Measurements from ENCODE around the gene COPS4.
"Not testable (repeated sequence)": the region's sequence is repeated elsewhere in the genome, so short reads cannot be mapped to it uniquely, and the experiment has no call there.

Gene COPS4

GRCh38 chr4:83034630-83035494 lies at the start of gene COPS4:
TSS of gene COPS4 (plus strand) at chr4:83035183. CDS start at chr4:83035225, 42 bp downstream.
- DNase-seq (ENCODE audit: low read depth, low spot score): peak; percentile 93

DNA sequence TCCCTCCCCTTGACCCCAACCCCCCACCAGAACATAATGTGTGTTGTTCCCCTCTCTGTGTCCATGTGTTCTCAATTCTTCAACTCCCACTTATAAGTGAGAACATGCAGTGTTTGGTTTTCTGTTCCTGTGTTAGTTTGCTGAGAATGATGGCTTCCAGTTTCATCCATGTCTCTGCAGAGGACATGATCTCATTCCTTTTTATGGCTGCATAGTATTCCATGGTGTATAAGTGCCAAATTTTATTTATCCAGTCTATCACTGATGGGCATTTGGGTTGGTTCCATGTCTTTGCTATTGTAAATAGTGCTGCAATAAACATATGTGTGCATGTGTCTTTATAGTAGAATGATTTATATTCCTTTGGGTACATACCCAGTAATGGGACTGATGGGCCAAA lies 47.5 kb upstream of the COPS4 start:
- not testable (repeated sequence) for DNase-seq (ENCODE audit: low read depth, low spot score)

DNA sequence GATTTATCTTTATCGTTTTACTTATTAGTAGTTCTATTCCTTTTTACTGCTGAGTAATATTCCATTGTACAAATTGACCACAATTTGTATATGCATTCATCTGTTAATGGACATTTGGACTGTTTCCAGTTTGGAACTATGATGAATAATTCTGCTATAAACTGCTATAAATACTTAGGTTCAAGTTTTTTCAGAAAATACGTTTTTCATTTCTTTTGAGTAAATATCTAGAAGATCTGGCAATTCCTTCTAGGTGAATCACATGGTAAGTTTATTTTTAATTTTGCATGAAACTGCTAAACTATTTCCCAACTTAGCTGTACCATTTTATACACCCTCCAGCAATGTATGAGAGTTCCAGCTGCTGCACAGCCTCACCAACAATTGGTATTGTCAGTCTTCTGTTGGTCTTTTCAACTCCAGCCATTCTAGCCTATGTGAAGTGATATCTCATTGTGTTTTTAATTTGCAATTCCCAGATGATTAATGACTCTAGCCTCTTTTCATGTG lies 46.6 kb upstream of the COPS4 start:
- DNase-seq (ENCODE audit: low read depth, low spot score): no peak

DNA sequence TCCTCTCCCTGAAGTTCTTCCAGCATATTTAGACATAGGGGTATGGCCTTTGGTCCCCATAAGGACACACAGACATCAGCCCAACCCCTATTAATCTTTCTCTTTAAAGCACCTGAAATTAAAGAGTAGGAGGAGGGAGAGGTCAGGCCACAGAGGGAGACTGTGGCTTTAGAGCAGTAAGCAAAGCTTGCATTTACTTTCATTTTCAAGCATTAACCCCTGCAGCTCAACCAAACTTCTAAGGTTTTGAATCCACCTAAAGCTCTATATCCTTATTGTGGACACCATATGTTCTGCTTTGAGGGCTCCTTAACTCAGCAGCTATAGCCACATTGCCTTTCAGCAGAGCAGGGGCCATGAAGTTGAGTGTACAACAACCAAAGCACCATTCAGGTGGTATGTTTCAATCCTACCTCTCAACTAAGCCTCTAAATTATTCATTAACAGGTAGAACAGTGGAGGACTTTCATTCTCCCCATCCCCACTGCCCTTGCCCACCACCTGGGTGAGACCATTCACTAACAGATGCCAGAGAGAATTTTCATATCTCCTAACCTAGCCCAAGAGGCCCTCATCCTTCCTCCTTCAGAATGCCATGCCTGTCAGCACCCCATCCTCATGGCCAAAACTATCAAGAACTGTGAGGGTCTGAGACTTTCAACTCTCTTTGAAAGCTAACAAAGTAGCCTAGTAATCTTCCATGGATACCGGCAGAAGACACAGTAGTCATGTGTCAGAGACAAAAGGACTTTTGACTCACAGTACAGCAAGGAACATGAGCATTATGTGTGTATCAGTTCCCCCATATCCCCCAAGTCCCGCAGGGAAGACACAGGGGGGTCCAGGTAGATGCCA lies 45.2 kb upstream of the COPS4 start:
- no peak for DNase-seq (ENCODE audit: low read depth, low spot score)

DNA sequence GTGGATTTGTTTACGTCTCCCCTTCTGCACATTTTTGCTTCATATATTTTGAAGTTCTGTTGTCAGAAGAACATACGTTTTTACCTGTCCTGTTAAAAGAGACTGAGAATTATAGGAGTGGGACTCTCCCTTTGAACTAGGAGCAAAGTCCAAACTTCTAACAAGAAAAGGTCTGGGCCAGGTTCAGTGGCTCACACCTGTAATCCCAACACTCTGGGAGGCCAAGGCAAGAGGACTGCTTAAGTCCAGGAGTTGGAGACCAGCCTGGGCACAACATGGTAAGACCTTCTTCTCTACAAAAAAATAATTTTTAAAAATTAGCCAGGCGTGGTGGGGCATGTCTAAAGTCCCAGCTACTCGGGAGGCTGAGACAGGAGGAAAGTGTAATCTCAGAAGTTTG lies 40.1 kb upstream of the COPS4 start:
- no peak for DNase-seq (ENCODE audit: low read depth, low spot score)

GRCh38 chr4:82998898-82999297 lies 36.1 kb upstream of the COPS4 start:
- DNase-seq (ENCODE audit: low read depth, low spot score): no peak

GRCh38 chr4:83002329-83002728 lies 32.7 kb upstream of the COPS4 start:
- DNase-seq (ENCODE audit: low read depth, low spot score): no peak

DNA sequence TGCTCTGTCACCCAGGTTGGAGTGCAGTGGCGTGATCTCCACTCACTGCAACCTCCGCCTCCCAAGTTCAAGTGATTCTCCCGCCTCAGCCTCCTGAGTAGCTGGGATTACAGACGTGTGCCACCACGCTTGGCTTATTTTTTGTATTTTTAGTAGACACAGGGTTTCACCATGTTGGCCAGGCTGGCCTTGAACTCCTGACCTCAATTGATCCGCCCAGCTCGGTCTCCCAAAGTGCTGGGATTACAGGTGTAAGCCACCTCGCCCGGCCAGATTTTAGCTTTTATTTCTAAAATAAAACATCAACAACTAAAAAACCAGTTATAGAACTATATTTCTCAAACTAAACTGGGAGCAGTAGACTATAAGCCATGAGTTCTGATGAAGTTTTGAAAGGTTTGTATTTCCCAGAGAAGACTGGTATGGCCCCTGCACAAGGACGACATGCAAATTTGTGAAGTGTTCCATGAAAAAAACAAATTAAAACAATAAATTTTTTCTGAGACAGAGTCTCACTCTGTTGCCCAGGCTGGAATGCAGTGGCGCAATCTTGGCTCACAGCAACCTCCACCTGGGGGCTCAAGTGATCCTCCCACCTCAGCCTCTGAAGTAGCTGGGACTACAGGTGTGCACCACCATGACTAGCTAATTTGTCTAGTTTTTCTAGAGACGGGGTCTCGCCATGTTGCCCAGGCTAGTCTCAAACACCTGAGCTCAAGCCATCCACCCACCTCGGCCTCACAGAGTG lies 31.8 kb upstream of the COPS4 start:
- not testable (repeated sequence) for DNase-seq (ENCODE audit: low read depth, low spot score)

- no peak for DNase-seq (ENCODE audit: low read depth, low spot score)
These were observed 25.5 kb upstream of the COPS4 start for GRCh38 chr4:83009529-83009928.

GRCh38 chr4:83010111-83010521 lies 24.9 kb upstream of the COPS4 start:
- DNase-seq (ENCODE audit: low read depth, low spot score): no peak

- DNase-seq (ENCODE audit: low read depth, low spot score): peak; percentile 69
These were observed 24.3 kb upstream of the COPS4 start, which contains the start of gene LIN54 for GRCh38 chr4:83010522-83011318. TSS of gene LIN54 (minus strand) at chr4:83010823. CDS start at chr4:82984844, 25,979 bp downstream.

DNA sequence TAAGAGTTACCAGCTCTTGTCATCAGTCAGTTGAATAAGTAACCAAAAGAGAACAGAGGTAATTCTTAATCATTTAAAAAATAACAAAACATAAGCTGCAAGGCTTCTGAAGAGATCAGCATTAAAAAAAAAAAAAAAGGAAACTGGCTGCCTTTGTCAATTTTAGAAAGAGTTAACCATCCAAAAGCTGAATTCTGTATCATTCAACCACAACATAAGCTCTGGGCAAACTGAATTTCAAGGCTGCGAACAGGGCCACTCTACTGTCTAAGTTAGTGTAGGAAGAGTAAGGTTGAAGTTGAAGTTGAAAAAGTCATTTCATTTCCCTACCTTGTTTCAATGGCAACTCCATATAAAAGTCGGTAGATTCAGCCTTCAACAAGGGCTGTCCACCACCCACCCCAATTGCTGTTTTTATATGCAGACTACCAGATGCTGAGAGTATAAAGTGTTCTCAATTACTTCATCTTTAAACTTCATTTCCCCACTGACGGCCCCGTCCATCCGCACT lies 23.2 kb upstream of the COPS4 start:
- no peak for DNase-seq (ENCODE audit: low read depth, low spot score)

DNA sequence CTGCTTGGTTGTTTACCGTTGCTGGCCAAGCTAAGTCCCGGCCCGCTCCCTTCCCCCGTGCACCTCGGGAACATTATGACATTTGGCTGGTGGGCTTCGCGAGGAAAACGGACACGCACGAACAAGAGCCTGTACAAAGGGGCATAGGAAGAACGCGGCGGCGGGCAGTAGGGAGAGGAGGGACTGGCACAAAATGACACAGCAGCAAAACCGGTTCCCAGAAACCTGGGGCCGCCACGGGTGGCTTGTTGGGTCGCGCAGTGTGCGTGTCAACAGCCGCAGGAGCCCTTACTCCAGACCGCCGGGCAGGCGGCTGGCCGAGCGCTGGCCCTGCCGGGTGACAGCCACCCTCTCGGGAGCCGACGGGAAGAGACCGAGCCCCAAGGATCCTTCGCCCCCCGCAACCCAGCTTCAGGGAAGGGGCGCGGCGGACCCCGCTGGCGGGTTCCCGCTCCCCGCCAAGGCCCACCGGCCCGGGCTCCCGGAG lies 22.7 kb upstream of the COPS4 start:
- no peak for DNase-seq (ENCODE audit: low read depth, low spot score)

DNA sequence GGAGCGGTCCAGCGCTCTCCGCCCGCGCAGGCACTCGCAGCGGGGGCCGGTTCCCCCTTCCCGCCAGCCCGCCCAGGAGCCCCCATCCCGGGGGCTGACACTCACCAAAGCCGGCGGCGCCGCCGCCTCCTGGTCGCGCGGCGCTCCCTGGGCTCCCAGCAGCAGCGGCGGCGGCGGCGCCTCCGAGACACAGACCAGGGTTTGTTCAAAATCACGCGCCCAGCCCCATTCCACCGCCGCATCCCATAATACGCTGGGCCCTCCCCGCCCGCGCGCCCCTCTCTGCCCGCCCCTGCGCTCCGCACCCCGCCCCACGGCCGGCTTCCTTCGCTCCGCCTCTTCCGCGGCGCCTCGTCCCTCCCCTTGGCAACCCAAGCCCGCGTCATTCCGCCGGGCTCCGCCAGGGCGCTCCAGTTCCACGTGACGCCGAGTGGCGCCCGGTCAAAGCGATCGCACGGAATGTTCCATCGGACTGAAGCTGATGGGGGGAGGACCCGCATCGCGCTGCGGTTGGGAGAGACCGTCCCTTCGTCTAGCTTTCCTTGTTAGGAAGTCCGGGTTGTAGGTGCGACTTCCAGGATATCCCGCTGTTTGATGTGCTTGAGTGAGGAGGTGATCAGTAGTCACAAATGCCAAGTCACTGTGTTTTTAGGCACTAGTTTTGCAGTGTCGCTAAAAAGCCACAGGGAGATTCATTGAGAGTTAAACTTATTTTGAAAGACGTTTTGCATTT lies 22.1 kb upstream of the COPS4 start:
- DNase-seq (ENCODE audit: low read depth, low spot score): peak; percentile 91

DNA sequence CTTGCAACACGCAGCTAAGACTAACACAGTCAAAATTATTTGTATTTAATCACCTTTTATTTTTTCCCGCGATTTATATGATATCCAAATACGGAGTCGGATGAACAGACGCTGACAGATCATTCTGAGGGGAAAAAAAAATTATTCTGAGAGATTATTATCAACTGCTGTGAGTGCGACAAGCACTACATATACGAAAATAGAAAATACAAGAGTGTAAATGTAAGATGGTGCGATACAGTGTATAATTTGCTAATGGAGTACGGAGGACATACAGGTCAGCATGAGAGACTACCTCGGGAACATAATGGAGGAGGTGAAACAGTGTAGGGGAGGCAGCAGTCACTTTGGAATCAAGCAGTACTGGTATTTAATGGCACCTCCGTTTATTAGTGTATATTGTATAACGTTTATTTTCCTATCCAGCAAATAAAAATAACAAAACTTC lies 21.5 kb upstream of the COPS4 start:
- DNase-seq (ENCODE audit: low read depth, low spot score): no peak

DNA sequence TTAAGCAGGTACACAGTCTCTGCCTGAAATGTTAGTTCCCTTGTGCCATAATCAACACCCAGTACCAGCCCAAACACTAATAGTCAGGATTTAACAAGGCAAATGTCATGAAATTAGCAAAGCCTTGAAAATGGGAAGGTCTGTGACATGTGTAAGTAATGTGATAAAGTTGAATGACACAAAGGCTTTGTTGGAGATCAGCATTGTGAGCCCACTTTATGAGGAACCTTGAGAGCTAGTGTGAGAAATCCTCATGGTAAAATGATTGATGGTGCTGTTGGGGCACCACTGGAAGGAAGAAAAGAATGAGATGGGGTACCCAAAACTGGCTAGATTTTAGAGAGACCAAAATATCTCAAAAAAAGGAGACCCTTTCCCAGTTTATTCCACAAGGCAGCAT lies 21.1 kb upstream of the COPS4 start:
- no peak for DNase-seq (ENCODE audit: low read depth, low spot score)

DNA sequence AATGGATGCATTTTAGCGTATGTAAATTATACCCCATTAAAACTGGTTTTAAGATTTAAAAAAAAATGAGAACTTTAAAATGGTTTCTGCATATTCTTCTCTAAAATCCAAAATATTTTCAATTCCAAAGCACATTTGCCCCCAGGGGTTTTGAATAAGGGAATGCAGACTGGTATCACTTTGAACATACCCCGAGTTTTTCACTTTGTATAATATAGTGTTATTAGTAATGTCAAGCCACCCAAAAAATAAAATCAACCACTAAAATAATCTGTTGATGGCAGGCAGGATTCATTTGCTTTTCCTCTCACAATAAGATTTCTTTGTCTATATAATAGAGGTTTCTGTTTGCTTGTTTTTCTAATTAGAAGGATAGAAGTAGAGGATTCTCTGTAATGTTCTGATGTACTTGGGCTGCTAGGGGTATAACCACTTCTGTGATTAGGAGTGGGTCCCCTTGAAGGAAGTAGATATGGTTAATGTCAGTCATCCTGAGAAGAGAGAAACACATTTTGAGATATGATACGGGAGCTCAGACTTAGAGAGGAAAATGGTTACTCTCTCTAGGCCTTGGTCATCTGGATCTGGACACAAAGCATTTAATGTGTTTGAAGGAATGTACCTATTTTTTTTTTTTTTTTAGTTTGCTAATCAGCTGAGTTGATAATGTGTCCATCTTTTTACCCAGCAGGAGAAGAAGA lies 15.0 kb upstream of the COPS4 start:
- DNase-seq (ENCODE audit: low read depth, low spot score): no peak

DNA sequence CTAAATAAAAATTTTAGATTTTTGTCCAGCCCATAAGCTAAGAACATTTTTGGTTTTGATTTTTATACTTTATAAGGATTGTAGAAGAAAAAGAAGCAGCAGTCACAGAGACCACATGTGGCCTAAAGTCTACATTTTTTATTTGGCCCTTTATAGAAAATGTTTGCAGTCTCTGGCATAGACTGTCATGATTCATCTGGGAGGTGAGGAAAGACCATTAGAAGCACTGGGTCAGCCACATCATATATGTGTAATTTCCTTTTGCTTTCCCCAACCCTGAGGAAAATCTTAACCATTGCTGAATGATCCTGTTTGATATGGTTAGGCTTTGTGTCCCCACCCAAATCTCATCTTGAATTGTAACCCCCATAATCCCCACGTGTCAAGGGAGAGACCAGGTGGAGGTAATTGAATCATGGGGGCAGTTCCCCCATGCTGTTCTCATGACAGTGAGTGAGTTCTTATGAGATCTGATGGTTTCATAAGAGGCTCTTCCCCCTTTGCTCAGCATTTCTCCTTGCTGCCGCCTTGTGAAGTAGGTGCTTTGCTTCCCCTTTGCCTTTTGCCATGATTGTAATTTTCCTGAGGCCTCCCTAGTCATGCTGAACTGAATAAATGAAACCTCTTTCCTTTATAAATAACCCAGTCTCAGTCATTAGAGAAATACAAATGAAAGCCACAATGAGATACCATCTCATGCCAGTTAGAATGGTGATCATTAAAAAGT lies 12.1 kb upstream of the COPS4 start:
- no peak for DNase-seq (ENCODE audit: low read depth, low spot score)

Measured in activated CD4-positive, CD25-positive, alpha-beta regulatory T cell treated with anti-CD3 and anti-CD28 coated beads, Interleukin-2, amount 50 U/mL, for 16 hours (primary cell).